Activated naive CD8-positive, alpha-beta T cell treated with anti-CD3 and anti-CD28 coated beads for 36 hours (primary cell): ENCODE measurements around the gene RMC1. TPM values are rescaled to one million over a fixed set of nuclear protein-coding genes. Genes with fewer than 3 reads are reported as not detected.
A peak's percentile ranks its signal among the peaks of the same experiment; 100 is the strongest.

Experiments used
- DNase-seq: peaks from one replicate; pipeline ENCODE4 v3.0.0; 2021
- H3K27ac Mint-ChIP-seq: one replicate; pipeline ENCODE4 v1.8.0; 2022; ENCODE audit warnings: mild to moderate bottlenecking, moderate library complexity, mixed read lengths
- H3K27me3 Mint-ChIP-seq: one replicate; pipeline ENCODE4 v1.8.0; 2022; ENCODE audit warnings: mild to moderate bottlenecking, mixed read lengths
- H3K36me3 Mint-ChIP-seq: one replicate; pipeline ENCODE4 v1.8.0; 2021; ENCODE audit warnings: mild to moderate bottlenecking, mixed read lengths
- H3K4me1 Mint-ChIP-seq: one replicate; pipeline ENCODE4 v1.8.0; 2021; ENCODE audit warnings: mixed read lengths
- H3K4me3 Mint-ChIP-seq: one replicate; pipeline ENCODE4 v1.8.0; 2022; ENCODE audit warnings: mild to moderate bottlenecking, moderate library complexity, mixed read lengths
- H3K9me3 Mint-ChIP-seq: one replicate; pipeline ENCODE4 v1.8.0; 2022; ENCODE audit warnings: mixed read lengths
- total RNA-seq, 2 experiments: library from RNA; stranded (reverse); gene quantifications; one replicate each; pipeline ENCODE4 v1.2.3, GENCODE V29; 2021

The RMC1 gene
- total RNA-seq, 2 experiments from 2014 or later: 29.7 to 30.8 TPM

- no peaks in the 10 kb centered on the region for H3K27me3 Mint-ChIP-seq
- no peaks in the 10 kb centered on the region for H3K9me3 Mint-ChIP-seq
- no peak for DNase-seq
- peaks cover 14% of the 10 kb centered on the region for H3K36me3 Mint-ChIP-seq
- no peak overlapping the region for H3K4me3 Mint-ChIP-seq
- peaks cover 16% of the 10 kb centered on the region for H3K4me1 Mint-ChIP-seq
- no peak overlapping the region for H3K27ac Mint-ChIP-seq
These were observed 32.9 kb downstream of the RMC1 start for GRCh38 chr18:23536204-23536603.

- Mint-ChIP-seq H3K27me3 (no peaks in the 10 kb centered on the region), H3K9me3 (no peaks in the 10 kb centered on the region), H3K4me3 (no peak overlapping the region), H3K27ac (no peak overlapping the region), H3K36me3 (peaks cover 18% of the 10 kb centered on the region), H3K4me1 (peaks cover 25% of the 10 kb centered on the region)
- no peak for DNase-seq
These were observed 34.0 kb downstream of the RMC1 start for GRCh38 chr18:23537274-23537673.

- Mint-ChIP-seq H3K4me3 (no peak overlapping the region), H3K27me3 (no peaks in the 10 kb centered on the region), H3K4me1 (peaks cover 31% of the 10 kb centered on the region), H3K9me3 (no peaks in the 10 kb centered on the region), H3K36me3 (peaks cover 17% of the 10 kb centered on the region), H3K27ac (no peak overlapping the region)
- DNase-seq: no peak
These were observed 34.7 kb downstream of the RMC1 start for GRCh38 chr18:23538001-23538400.

- Mint-ChIP-seq H3K27me3 (no peaks in the 10 kb centered on the region), H3K36me3 (peaks cover 19% of the 10 kb centered on the region), H3K9me3 (no peaks in the 10 kb centered on the region), H3K4me3 (no peak overlapping the region), H3K4me1 (peaks cover 31% of the 10 kb centered on the region), H3K27ac (no peak overlapping the region)
- no peak for DNase-seq
These were observed 35.6 kb downstream of the RMC1 start for GRCh38 chr18:23538870-23539269.

GRCh38 chr18:23539296-23539695 lies 36.0 kb downstream of the RMC1 start:
- Mint-ChIP-seq H3K9me3 (no peaks in the 10 kb centered on the region), H3K4me1 (peaks cover 31% of the 10 kb centered on the region), H3K27me3 (no peaks in the 10 kb centered on the region), H3K27ac (no peak overlapping the region), H3K36me3 (peaks cover 19% of the 10 kb centered on the region), H3K4me3 (no peak overlapping the region)
- no peak for DNase-seq

- DNase-seq: no peak
- H3K36me3 Mint-ChIP-seq: peaks cover 19% of the 10 kb centered on the region
- no peak overlapping the region for H3K4me3 Mint-ChIP-seq
- H3K27me3 Mint-ChIP-seq: no peaks in the 10 kb centered on the region
- peak overlapping the region; percentile 72 for H3K27ac Mint-ChIP-seq
- H3K9me3 Mint-ChIP-seq: no peaks in the 10 kb centered on the region
- H3K4me1 Mint-ChIP-seq: peaks cover 31% of the 10 kb centered on the region
These were observed 36.7 kb downstream of the RMC1 start for GRCh38 chr18:23539911-23540525.

GRCh38 chr18:23540867-23541266 lies 37.6 kb downstream of the RMC1 start:
- Mint-ChIP-seq H3K27me3 (no peaks in the 10 kb centered on the region), H3K9me3 (no peaks in the 10 kb centered on the region), H3K4me3 (no peak overlapping the region), H3K36me3 (peaks cover 15% of the 10 kb centered on the region), H3K27ac (peak overlapping the region; percentile 72), H3K4me1 (peaks cover 31% of the 10 kb centered on the region)
- no peak for DNase-seq

- Mint-ChIP-seq H3K4me3 (no peak overlapping the region), H3K27ac (peak overlapping the region; percentile 72), H3K27me3 (no peaks in the 10 kb centered on the region), H3K9me3 (no peaks in the 10 kb centered on the region), H3K36me3 (peaks cover 18% of the 10 kb centered on the region), H3K4me1 (peaks cover 31% of the 10 kb centered on the region)
- no peak for DNase-seq
These were observed 38.2 kb downstream of the RMC1 start for GRCh38 chr18:23541349-23542093.

GRCh38 chr18:23542461-23542860 lies 39.1 kb downstream of the RMC1 start:
- no peak overlapping the region for H3K27ac Mint-ChIP-seq
- peaks cover 31% of the 10 kb centered on the region for H3K4me1 Mint-ChIP-seq
- no peaks in the 10 kb centered on the region for H3K9me3 Mint-ChIP-seq
- no peak for DNase-seq
- H3K36me3 Mint-ChIP-seq: peaks cover 19% of the 10 kb centered on the region
- no peak overlapping the region for H3K4me3 Mint-ChIP-seq
- H3K27me3 Mint-ChIP-seq: no peaks in the 10 kb centered on the region

GRCh38 chr18:23545247-23545789 lies 42.0 kb downstream of the RMC1 start:
- no peak for DNase-seq
- no peaks in the 10 kb centered on the region for H3K27me3 Mint-ChIP-seq
- no peak overlapping the region for H3K4me3 Mint-ChIP-seq
- no peak overlapping the region for H3K27ac Mint-ChIP-seq
- H3K4me1 Mint-ChIP-seq: peaks cover 23% of the 10 kb centered on the region
- no peaks in the 10 kb centered on the region for H3K9me3 Mint-ChIP-seq
- peaks cover 19% of the 10 kb centered on the region for H3K36me3 Mint-ChIP-seq

GRCh38 chr18:23547306-23547705 lies 44.0 kb downstream of the RMC1 start:
- Mint-ChIP-seq H3K4me1 (peaks cover 6% of the 10 kb centered on the region), H3K27me3 (no peaks in the 10 kb centered on the region), H3K4me3 (no peak overlapping the region), H3K27ac (no peak overlapping the region), H3K9me3 (no peaks in the 10 kb centered on the region), H3K36me3 (peaks cover 16% of the 10 kb centered on the region)
- no peak for DNase-seq

- peaks cover under 1% of the 10 kb centered on the region for H3K4me1 Mint-ChIP-seq
- DNase-seq: no peak
- no peak overlapping the region for H3K4me3 Mint-ChIP-seq
- H3K27ac Mint-ChIP-seq: no peak overlapping the region
- H3K36me3 Mint-ChIP-seq: peaks cover 17% of the 10 kb centered on the region
- no peaks in the 10 kb centered on the region for H3K9me3 Mint-ChIP-seq
- H3K27me3 Mint-ChIP-seq: no peaks in the 10 kb centered on the region
These were observed 44.5 kb downstream of the RMC1 start for GRCh38 chr18:23547846-23548245.

- Mint-ChIP-seq H3K9me3 (no peaks in the 10 kb centered on the region), H3K4me1 (no peaks in the 10 kb centered on the region), H3K27ac (no peak overlapping the region), H3K4me3 (no peak overlapping the region), H3K27me3 (no peaks in the 10 kb centered on the region), H3K36me3 (peaks cover 18% of the 10 kb centered on the region)
- no peak for DNase-seq
These were observed 45.0 kb downstream of the RMC1 start for GRCh38 chr18:23548275-23548674.

- no peak overlapping the region for H3K27ac Mint-ChIP-seq
- H3K4me3 Mint-ChIP-seq: no peak overlapping the region
- no peaks in the 10 kb centered on the region for H3K9me3 Mint-ChIP-seq
- no peaks in the 10 kb centered on the region for H3K4me1 Mint-ChIP-seq
- no peaks in the 10 kb centered on the region for H3K27me3 Mint-ChIP-seq
- peaks cover 17% of the 10 kb centered on the region for H3K36me3 Mint-ChIP-seq
- DNase-seq: no peak
These were observed 45.4 kb downstream of the RMC1 start for GRCh38 chr18:23548719-23549118.

GRCh38 chr18:23550898-23551297 lies 47.6 kb downstream of the RMC1 start:
- Mint-ChIP-seq H3K27ac (no peak overlapping the region), H3K27me3 (no peaks in the 10 kb centered on the region), H3K36me3 (peaks cover 28% of the 10 kb centered on the region), H3K4me3 (no peak overlapping the region), H3K9me3 (no peaks in the 10 kb centered on the region), H3K4me1 (no peaks in the 10 kb centered on the region)
- no peak for DNase-seq

GRCh38 chr18:23551978-23552377 lies 48.7 kb downstream of the RMC1 start:
- Mint-ChIP-seq H3K4me3 (no peak overlapping the region), H3K27ac (no peak overlapping the region), H3K4me1 (no peaks in the 10 kb centered on the region), H3K27me3 (no peaks in the 10 kb centered on the region), H3K36me3 (peaks cover 29% of the 10 kb centered on the region), H3K9me3 (no peaks in the 10 kb centered on the region)
- DNase-seq: no peak
